NCI-H1417 (cell line): ENCODE results near the gene IL37.
A peak's percentile ranks its signal among the peaks of the same experiment; 100 is the strongest.
"Not testable (repeated sequence)": the region's sequence is repeated elsewhere in the genome, so short reads cannot be mapped to it uniquely, and the experiment has no call there.

Experiments used
- DNase-seq, 3 experiments: peaks; one replicate each; lab custom pipeline; 2025; lab: John Stamatoyannopoulos, UW

Gene IL37

GRCh38 chr2:112923237-112923966 lies 12.4 kb downstream of the IL37 start:
- no peak for DNase-seq

- no peak for DNase-seq
Measured at GRCh38 chr2:112923967-112924338, 13.0 kb downstream of the IL37 start.

DNA sequence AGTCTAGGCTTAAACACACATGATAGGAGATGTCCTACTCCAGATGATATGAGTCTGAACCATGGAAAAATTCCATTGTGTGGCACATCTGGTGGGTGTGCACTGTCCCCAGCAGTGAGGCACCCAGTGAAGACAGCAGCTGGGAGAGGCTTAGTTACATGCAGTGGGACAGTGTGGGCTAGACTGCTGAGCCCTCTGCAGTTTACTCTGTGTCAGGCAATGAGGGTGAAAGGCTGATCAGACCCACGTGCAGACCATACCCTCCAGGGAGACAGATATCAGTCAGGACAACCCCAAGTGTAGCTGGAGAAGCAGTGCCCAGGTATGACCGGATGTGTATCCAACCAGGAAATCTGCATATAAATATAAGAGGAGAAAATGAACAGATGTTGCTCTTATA lies 13.4 kb downstream of the IL37 start:
- no peak for DNase-seq

- DNase-seq, result no peak
Measured at GRCh38 chr2:112924821-112925220, 13.9 kb downstream of the IL37 start.

DNA sequence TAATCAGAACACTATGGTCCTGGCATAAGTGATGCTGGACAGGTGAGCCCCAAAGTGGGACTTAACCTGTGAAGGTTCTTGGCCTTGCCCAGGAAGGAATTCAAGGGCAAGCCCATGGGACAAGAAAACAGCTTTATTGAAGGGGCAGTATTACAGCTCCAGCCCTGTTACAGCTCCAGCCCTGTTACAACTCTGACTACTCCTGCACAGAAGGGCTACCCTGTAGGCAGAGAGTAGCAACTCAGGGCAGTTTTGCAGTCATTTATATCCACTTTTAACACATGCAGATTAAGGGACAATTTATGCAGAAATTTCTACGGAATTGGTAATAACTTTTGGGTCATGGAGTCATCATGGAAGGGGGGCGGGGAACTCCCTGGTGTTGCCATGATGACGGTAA lies 15.7 kb downstream of the IL37 start:
- DNase-seq, result no peak

GRCh38 chr2:112927745-112928144 lies 16.8 kb downstream of the IL37 start:
- no peak for DNase-seq

DNA sequence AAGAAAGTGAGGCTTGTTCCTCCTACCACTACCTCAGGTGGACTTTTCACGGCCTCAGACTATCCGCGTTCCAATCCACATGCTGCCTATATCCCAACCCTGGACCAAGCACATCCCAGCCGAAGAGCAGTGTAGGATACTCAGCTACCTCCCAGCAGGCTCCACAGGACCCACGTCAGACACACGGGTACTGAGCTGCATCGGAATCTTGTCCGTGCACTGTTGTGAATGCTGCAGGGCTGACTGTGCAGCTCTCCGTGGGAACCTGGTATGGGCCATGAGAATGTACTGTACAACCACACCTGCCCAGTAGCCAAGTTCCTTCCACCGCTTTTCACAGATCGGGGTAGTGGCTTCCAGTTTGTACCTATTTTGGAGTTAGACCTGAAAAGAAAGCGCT lies 22.3 kb downstream of the IL37 start:
- DNase-seq, result no peak

DNA sequence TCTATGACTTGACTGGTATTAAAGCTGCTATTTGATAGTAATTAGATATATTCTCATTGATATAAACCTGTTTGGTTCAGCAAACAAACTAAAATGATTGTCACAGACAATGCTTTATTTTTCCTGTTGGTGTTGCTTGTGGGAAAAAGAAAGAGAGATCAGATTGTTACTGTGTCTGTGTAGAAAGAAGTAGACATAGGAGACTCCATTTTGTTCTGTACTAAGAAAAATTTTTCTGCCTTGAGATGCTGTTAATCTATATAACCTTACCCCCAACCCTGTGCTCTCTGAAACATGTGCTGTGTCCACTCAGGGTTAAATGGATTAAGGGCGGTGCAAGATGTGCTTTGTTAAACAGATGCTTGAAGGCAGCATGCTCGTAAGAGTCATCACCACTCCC lies 23.2 kb downstream of the IL37 start:
- not testable (repeated sequence) for DNase-seq

GRCh38 chr2:112936927-112937232 lies 25.9 kb downstream of the IL37 start:
- no peak for DNase-seq

DNA sequence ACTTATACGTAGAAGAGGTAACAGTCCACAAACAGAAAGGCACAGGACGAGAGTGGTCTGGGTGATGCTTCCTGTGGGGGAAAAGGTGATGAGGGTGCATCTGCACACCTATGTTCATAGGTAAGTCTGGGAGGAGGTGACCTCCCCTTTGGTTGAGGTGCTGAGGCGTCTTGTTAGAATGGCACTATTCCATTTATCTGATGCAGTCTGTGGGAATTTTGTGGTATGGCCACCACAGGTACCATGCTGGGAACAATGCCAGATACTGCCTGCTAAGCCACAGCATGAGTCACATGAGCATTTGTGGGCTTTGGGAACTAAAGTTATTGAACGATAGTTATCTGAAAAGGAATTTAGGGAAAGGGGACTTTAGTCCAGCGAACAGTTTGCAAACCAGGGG lies 27.9 kb downstream of the IL37 start:
- no peak for DNase-seq

DNA sequence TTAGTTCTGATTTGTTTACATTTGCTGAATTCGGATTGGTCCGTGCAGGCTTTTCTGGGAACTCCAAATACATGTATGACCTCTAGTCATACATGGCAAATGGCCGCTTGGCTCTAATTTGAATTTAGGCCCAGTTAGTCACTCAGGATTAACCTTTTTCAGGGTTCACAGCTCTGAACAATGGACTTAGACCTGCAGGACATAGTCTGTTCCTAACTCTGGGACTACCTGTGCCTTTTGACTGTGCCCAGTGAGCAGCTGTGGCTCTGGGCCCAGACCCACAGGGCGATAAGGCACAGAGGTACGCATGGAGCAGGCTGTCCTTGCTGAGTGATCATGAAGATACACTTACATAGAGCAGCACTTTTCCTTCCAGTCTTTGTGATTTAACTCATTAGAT lies 28.5 kb downstream of the IL37 start:
- DNase-seq, result no peak

- no peak for DNase-seq
Measured at GRCh38 chr2:112940859-112941625, 30.1 kb downstream of the IL37 start.

GRCh38 chr2:112941753-112942653 lies 31.0 kb downstream of the IL37 start:
- peak; percentile 44 to 67 (median 64) for DNase-seq

DNA sequence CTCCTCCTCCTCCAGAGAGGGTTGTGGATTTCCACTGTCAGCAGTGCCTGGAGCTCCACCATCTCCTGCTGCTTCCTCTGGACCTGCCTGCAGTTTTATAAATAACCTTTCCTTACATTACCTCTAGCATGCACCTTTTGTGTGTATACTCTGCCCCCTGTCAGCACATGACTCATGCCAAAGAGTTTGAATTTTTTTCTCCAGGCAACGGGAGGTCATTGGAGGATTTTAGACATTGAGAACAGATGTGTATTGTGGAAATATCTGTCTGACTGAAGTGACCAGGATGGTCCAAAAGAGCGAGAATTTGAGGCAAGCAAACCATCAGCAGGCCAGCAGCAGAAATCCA lies 31.7 kb downstream of the IL37 start:
- DNase-seq, result peak in 2 of 3 experiments; percentile 11 to 39

DNA sequence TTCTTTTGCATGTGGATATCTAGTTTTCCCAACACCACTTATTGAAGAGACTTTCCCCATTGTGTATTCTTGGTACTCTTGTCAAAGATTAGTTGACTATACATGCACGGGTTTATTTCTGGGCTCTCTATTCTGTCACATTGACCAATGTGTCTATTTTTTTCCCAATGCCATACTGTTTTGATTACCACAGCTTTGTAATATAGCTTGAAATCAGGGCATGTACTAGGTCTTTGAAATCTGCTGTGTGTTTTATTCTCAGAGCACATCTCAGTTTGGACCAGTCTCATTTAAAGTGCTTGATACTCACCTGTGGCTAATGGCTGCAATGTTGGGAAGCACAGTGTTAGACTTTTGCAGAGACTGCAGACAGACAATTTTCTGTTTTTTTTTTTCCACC lies 34.0 kb downstream of the IL37 start:
- DNase-seq, result no peak

- no peak for DNase-seq
Measured at GRCh38 chr2:112946086-112946485, 35.1 kb downstream of the IL37 start.

DNA sequence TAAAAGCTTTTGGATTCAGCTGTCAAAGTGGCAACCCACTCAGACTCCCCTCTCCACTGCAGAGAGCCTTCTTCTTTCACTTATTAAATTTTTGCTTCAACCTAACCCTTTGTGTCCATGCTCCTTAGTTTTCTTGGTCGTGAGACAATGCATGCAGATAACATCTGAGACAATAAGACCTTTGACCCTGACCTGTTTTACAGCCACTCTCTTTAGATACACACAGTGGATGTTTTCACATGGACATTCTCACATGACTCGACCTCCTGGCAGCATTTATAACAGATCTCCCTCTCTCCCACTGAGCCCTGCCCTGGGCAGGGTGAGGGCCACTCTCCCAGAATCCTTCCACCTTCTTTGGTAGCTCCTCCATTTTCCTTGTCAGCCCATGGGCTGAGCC lies 36.4 kb downstream of the IL37 start:
- no peak for DNase-seq

- DNase-seq, result no peak
Measured at GRCh38 chr2:112949456-112949855, 38.5 kb downstream of the IL37 start.

- no peak for DNase-seq
Measured at GRCh38 chr2:112954364-112954763, 43.4 kb downstream of the IL37 start.

DNA sequence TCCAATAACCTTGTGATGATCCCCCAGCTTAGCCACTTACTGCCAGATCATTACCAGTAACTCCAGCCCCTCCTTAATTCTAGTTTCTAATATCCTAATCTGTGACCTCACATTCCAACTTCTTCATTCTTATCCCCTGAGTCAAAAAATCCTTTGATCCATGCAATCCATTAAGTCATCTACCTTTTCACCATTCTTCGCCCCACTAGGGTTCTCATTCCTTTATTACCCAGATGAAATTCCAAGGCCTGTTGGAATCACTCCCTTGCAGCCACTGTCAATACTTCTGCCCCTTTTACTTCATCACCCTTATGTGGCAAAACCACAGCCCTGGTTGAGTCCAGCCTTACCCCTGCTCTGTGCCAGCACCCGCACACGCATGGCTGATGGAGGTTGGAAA lies 46.5 kb downstream of the IL37 start:
- no peak for DNase-seq

GRCh38 chr2:112958428-112959108 lies 47.6 kb downstream of the IL37 start:
- peak; percentile 24 to 81 (median 51) for DNase-seq

- DNase-seq, result peak in 1 of 3 experiments; percentile 45
Measured at GRCh38 chr2:112959109-112959812, 48.3 kb downstream of the IL37 start.
